GM18502 (cell line): ENCODE results near the gene ANXA6.

Experiments
- ATAC-seq: cut with Tn5 transposase; IDR thresholded peaks from one replicate; pipeline ENCODE4 v1.9.1; 2021; ENCODE audit warnings: mild to moderate bottlenecking; ENCODE audit not compliant: unreplicated experiment, poor library complexity

ANXA6 gene

DNA sequence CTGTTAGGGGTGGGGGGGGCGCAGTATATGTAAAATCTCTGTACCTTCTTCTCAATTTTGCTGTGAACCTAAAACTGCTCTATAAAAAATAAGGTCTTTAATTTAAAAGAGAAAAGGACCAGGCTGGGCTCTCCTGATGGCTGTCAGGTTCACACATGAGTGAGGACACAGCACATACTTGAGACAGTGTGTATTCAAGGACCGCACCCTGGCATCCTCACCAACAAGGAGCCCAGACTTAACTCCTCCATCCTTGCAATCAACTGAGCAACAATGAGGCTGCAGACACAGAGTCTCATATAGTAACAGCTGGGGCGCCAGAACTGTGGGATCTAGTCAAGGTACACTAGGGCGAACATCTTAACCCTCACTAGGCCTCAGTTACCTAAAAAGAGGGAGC lies 86.6 kb downstream of the ANXA6 start:
- ATAC-seq: no peak

DNA sequence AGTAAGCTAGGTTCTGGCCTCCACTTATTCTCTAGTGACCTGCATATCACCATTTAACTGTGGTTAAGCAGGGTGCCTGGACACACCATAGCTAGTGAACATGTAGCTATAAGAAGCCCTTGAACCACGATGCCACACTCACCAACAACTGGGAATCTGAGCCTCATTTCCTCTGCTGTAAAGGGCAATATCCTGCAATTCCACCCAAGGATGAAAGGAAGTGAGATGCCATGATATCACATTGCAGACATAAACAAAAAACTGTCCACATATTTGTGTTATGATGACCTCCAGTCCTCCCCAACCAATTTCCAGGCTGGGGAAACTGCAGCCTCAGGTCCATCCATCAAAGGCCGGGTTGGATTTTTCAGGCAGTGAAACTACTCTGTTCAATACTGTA lies 87.1 kb downstream of the ANXA6 start:
- ATAC-seq: no peak

DNA sequence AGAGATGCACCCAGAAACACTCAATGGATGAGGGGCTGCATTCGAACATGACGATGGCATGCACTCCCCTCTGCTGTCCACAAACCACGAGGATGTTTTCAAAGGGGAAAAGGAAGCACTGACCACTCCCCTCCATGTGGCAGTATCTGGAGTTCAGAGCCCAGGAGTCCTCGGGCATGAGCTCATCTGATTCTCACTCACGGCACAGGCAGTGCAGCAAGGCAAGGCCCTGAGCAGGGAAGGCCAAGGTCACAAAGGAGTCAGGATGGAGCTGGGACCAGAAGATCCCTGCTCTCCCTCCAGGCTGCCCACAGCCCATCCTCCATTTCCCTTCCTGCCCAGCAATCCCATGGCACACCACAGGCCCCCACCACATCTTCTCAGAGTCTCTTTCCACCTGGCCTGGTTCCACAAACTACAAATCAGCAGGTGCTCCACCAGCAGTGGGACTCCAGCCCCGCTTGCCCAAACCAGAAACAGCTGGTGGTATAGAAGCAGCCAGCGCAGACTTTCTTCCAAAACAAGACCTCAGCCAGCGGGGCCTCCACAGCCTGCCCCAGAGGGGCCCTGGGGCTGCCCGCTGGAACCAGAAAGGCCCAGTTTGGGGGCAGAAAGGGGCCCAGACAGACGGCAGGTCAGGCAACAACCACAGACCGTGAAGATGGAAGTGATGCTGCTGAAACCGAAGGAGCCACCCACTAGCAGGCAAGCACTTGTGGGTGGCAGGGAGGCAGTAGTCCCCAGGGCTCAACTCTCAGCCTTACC lies 89.0 kb downstream of the ANXA6 start:
- ATAC-seq: peak; percentile 64

DNA sequence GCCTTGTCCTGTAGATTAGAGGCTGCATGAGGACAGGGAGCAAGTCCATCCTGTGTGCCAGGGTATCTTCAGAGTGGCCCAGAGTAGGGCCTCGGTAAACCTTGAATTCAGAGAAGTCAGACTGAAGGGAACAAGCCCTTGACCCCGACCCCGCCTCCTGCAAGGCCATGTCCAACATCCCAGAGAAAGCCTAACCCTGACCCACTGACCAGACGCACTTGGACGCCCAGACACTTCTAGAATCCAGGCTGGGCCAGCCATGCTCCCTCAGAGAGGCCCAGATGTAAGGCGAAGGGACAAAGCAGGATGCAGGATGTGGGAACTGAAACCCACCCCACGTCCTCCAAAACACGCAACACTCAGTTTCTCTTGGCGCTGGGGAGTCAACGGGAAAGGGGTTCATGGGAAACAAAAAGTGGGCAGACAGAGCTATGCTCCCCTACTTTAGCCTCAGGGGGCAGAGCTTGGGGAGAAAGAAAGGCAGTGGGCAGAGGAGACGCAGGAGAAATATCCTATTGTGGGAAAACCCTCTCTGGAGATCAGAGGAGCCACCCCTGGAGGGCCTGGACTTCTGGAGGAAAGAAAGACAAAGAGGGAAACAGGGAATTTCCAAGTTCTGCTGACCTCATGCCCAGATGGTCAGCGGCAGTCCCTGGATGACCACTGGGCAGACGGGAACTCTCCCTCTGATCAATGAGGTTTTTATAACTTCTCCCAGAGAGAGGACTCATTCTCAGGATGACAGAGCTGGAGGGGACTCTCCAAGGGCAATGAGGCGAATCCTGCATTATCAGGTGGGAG lies 89.7 kb downstream of the ANXA6 start:
- no peak for ATAC-seq

DNA sequence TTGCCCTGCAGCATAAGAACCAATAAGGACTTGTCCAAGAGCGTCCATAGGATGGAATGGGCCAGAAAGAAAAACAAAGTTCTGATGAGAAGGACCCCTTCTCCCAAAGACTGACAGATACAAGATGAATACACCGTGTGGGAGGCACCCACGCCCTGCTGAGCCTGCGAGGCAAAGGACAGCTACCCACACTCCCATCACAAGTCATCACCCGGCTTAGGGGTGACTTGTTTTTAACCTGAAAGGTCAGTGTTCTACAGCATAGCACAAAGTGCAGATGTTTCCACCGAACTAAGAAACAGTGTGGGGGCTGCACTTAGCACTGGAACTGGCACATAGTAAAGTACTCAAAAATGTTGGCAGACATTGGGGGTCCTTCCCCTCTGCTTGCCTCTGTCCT lies 90.7 kb downstream of the ANXA6 start:
- ATAC-seq: no peak

DNA sequence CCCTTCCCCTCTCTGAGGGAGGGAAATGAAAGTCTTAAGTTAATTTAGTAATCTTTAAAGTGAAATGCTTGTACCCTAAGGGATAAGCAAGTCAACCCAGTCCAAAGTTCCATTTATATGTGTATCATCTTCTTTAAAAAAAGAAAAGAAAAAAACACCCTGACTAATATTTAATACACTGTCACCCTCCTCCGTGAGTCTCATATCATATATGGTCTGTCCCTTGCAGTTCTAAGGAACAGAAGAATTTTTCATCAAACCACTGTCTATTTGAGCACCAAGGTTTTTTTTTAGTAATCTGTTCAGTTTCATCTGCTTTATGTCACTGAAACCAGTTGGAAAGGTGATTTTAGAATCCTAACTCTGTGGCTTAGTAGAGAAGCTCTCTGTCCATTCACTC lies 92.0 kb downstream of the ANXA6 start:
- ATAC-seq: no peak

DNA sequence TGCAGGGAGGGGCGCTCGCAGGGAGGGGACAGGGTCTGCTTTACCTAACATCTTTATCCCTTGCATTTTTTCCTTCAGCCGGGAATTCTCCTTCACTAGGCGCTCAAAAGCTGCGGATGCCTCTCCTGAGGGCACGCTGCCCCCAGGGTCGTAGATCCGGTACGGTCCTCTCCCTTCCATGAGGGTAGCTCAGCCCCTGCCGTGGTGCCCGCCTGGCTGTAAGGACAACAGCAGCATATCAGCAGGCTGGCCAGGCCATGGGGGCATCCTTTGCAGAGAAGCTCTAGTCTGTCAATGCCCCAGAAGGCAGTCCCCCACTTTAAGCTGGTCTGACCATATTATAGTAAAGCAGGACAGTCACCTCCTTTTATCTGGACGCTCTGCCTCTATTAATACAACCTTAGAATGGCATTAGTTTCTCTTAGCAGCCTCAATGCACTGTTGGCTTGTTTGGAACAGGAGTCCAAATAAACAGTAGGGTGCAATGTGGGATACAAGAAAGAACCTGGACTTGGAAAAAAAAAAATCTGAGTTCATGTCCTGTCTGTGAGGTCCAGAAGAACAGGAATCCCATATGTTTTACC lies 92.6 kb downstream of the ANXA6 start:
- ATAC-seq: no peak

DNA sequence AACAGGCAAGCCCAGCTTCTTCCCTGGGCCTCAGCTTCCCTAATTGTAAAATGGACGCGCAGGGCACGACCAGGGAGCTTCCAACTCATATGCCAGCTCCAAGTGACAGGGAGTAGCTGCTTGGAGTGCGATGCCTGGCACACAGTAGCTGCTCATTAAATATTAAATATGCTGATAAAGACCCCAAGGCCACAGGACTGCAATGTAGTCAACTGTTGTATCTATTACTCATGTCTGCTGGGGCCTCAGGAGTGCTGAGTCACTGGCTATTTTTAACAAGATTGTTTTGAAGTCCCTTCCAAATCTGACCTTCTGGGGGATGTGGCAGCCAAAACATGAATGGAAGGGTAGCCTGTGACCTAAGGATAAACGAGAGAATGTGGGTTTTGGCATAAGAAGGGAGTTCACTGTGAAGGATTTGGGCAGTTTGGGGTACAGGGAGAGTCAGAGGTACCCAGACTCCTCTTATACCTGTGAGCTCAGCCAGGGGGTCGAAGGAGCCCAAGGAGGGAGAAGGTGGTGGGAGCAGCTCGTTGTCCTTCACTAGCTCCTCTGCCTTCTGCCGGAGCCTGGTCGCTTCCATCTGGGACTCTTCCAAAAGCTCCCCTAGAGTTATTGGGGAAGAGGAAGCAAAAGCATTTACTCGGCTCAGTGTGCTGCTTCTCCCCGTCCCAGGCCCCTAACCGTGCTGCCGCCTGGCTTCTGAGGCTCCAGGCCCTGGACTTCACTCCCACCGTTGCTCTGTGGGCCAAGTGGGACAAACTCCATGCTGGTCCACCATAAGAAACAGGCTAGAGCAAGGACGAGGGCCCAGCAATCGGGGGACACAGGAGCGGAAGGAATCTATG lies 94.2 kb downstream of the ANXA6 start:
- no peak for ATAC-seq

DNA sequence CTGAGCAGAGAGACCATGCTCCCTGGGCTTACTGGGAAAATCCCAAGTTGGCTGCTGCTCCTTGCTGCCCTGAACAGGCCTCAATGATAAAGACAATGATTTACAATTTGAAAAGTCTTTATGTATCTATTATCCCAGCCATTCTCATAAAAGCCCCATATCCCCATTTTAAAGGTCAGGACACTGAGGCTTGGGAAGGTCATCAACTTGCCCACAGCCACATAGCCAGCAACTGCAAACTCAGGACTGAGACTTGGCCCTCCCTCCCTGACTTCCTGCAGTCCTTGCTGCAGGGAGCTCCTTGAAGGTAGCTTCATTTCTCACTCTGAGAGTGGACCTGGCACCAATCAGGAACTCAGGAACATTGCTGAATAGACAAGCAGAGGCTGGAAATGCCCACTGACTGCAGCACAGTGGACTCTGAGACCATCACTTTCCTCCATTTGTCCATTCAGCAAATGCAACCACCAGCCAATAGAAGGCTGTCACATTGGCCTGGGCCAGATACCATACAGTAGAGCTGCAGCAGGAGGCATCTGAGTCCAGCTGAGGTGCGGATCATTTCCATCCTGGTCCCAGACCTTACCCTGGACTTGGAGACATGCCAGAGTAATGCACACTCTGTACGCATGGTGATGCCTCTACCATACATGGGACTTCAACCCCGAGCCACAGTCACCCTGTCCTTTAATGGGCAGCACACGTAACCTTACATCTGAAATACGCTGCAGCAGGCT lies 95.0 kb downstream of the ANXA6 start:
- no peak for ATAC-seq

DNA sequence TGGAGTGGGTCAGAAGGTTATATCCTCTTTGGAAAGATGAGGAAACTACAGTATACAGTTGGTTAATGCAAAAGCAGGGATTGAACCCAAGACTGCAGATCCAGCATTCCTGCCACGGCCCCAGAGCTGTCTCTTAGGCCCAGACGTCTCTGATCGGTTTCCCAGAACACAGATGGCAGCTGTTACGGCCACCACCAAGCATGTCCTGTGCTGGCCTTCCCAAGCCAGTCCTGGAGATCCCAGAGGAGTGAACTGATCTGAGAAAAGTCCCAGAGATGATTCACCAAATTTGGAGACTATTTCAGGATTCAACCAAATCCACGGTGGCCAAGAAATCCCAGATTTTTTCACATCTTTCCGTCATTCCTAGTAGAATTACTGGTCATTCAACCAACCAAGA lies 96.8 kb downstream of the ANXA6 start:
- no peak for ATAC-seq

DNA sequence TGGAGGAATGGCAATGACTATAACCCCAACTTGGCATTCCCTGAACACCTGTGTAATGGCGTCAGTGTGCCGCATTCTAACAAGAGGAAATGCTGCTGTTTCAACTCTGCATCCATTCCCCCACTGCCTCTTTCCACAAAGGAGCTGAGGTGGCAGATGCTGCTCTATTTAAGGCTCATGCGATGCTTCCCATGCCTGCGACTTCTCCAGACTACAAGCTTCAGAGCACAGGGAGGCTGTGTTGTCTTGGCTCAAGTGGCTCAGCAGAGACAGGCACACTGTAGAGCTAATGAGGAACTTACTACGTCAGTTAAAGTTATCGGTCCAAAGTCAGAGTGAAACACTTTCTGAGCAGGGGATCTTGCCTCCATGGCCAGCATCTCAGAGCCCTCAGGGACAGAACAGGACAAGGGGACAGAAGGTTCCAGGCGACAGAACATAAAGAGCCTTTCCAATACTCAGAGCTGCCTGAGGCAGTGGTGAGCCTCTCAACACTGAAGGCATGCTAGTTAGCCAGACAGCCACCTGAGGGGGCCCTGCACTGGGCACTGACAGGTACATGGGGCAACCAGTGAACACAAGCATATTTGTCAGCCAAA lies 98.6 kb downstream of the ANXA6 start:
- ATAC-seq: no peak

DNA sequence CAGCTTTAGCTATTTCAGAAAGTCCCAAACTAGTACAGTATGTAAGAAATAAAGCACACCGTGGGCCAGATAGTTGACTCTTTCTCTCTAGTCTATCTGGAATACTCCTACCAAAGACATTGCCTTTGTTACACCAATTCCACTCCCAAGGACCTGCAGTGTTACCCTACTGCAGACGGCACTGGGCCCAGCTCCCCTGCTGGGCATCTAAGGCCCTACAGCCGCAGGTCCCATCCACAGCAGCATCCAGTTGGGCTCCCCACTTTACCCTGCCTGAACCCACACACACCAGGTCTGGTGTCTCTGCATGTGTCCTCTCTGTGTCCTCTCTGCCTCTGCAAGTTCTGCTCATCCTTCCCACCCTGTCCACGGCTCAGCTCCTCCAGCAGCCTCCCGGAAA lies 99.3 kb downstream of the ANXA6 start:
- no peak for ATAC-seq

DNA sequence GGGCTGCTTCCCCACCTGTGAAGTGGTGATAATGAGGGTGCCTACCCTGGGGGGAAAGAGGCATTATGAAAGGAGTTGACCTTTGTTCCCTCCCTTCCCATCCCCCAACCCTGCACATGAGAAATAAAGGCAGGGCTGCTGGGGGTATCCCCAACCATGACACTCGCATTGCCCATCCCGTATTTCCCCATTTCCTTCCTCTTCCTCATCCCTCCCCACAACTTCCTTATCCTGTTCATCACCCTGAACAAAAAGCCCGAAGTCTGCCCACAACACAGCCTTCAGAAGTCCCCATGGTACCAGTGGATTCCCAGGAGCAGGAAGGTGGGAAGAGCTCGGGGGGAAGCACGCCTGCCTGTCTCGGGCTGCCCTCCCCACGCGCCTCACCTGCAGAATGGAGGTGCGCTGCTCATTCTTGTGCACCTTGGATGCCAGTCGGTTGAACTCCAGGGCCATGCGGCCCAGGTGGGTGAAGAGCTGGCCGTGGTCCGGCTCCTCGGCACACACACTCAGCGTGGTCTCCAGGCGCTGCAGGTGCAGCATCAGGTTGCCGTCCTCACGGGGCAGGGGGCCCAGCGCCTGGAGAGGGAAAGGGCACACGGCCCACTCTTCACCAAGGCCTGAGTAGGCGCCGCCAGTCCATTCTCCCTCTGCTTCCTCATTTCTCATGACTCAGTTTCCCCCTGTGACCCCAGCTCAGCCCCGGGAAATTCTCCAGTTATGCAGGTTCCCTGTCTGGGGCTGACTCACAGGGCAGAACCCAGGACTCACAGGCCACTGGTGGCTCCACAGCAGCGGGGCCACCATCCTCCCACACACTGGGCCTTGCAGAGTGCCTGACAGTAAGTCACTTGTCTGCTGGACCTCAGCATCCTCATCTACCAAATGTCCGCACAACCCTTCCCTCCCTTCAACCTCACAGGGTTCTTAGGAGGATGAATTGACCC lies 100.9 kb downstream of the ANXA6 start:
- no peak for ATAC-seq

DNA sequence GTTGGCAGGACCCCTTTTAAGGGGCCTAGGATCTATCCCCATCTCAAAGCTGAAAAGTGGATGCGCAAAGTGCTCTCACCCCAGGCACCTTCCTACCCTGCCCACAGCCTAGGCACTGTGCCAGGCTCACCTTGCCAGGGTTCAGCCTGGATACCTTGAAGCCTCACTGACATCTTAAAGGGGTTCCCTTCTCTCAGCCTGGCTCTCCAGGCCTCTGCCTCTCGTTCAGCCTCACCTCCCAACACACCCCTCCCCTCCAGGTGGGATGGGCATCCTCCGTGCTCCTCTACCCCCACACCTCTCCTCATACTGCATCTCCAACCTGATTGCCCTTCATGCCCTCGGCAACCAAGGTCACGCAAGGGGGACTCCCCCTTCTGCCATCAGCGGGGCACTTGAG lies 102.2 kb downstream of the ANXA6 start:
- ATAC-seq: no peak

DNA sequence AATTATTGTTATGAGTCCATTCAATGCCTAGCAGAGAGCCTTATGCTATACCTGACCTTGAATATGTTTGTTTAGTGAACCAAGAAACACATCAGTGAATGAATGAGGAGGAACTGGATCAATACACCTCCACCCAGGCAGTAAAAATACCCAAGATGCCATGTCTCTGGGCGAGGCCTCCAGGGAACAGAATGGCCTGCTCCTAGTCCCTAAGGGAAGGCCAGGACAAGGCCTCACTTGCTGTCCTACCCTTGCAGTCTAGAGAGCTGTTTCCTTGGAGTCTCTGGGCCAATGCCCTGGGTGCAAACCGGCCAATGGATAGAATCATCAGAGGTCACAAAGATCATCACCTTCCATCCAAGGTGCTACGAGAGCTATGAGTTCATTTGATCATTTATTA lies 102.9 kb downstream of the ANXA6 start:
- ATAC-seq: no peak

DNA sequence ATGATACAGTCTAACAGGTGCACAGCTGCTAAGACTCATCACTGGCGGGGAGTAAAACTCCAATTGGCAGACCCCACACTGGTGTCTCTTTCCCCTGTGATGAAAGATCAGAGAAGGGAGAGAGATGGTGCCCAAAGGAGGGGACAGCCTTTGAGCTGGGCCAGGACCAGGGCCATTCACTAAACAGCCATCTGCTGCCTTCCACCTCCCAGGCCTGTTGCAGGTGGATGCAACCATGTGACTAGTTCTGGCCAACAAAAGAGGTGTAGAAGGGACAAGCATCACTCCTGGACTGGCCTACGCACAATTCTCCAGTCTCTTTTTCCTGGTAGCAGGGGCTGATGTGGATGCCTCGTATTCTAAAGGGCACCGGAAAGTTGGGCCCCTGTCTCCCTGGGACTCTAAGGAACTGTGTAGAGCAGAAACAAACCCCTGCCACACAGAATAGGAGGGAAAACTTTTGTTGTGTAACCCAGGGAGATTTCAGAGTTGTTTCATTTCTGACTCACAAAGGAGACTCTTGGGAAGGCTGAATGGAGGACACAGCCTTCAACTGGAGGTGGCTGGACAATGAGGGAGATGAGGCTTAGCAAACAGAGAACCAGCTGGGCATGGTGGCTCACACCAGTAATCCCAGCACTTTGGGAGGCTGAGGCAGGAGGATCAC lies 103.7 kb downstream of the ANXA6 start:
- no peak for ATAC-seq

DNA sequence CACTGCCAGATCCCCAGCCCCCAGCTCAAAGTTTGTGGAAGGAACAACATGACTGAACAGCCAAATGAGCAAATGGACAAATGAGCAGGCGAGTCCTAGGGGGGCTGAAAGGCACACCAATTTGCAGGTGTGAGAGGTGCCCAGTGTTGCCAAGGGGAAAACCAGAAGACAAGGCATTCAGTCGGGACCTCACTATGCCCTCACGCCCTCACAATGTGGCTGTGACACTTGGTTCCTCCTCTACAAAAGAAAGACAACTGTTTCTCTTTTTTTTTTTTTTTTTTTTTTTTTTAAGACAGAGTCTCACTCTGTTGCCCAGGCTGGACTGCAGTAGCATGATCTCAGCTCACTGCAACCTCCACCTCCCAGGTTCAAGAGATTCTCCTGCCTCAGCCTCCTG lies 104.7 kb downstream of the ANXA6 start:
- no peak for ATAC-seq
